SK-N-SH (cell line): ENCODE data around the gene UBIAD1. TPM values are rescaled to one million over a fixed set of nuclear protein-coding genes. Genes with fewer than 3 reads are reported as not detected.

Experiments used
- CTCF ChIA-PET: fragments of 300-600, 350-600 bp; formaldehyde crosslinking; extraction: SDS; loops from one replicate; lab custom pipeline; 2021; lab: Yijun Ruan, JAX
- POLR2A ChIA-PET: fragments of 350-600 bp; sonication (Branson Sonifier 250); formaldehyde crosslinking; extraction: SDS; loops from one replicate; lab custom pipeline; 2020; ENCODE audit warnings: antibody characterized with exemption, inconsistent platforms; lab: Yijun Ruan, JAX
- DNase-seq: peaks from one replicate; pipeline ENCODE4 v3.0.0; 2012
- H2AFZ ChIP-seq: fragments of 200-600 bp; sonication (generic); 2 replicates; pipeline ENCODE4 v1.8.1; 2016; ENCODE audit warnings: antibody characterized with exemption, mild to moderate bottlenecking, low read depth
- H3F3A ChIP-seq: fragments of 200-600 bp; sonication (generic); replicated peaks from 2 replicates; pipeline ENCODE3; 2016; ENCODE audit warnings: antibody characterized with exemption, mild to moderate bottlenecking; ENCODE audit not compliant: insufficient read depth
- H3K27ac ChIP-seq, 2 experiments: fragments of 200-500 bp in 1 of 2; fragments of 200-600 bp in 1 of 2; sonication (Bioruptor generic) in 1 of 2; sonication (generic), shearing (Covaris generic) in 1 of 2; 2 replicates each; pipeline versions ENCODE4 v1.5.1 to v1.6.1; 2014 to 2016; ENCODE audit warnings: low read depth in 2 of 2, inconsistent platforms in 1 of 2, low read length in 1 of 2, mild to moderate bottlenecking in 1 of 2, mixed read lengths in 1 of 2
- H3K27me3 ChIP-seq: fragments of 200-600 bp; sonication (generic), shearing (Covaris generic); 2 replicates; pipeline ENCODE4 v1.6.1; 2016; ENCODE audit warnings: mixed run types; ENCODE audit not compliant: insufficient read depth
- H3K36me3 ChIP-seq, 2 experiments: fragments of 200-500 bp in 1 of 2; fragments of 200-600 bp in 1 of 2; sonication (Bioruptor generic) in 1 of 2; sonication (generic) in 1 of 2; replicated peaks in 1 of 2; 2 replicates each; pipeline versions ENCODE3 to v1.5.1; 2014 to 2016; ENCODE audit warnings: low read length in 1 of 2, mild to moderate bottlenecking in 1 of 2; ENCODE audit not compliant: insufficient read depth in 2 of 2, control insufficient read depth in 1 of 2
- H3K4me1 ChIP-seq, 2 experiments: fragments of 200-500 bp in 1 of 2; fragments of 200-600 bp in 1 of 2; sonication (Bioruptor generic) in 1 of 2; sonication (generic), shearing (Covaris generic) in 1 of 2; 2 replicates each; pipeline versions ENCODE4 v1.5.1 to v1.6.1; 2014 to 2016; ENCODE audit warnings: low read depth in 1 of 2, low read length in 1 of 2, mixed run types in 1 of 2; ENCODE audit not compliant: insufficient read depth in 2 of 2, control insufficient read depth in 1 of 2
- H3K4me2 ChIP-seq: fragments of 200-600 bp; sonication (generic), shearing (Covaris generic); 2 replicates; pipeline ENCODE4 v1.6.1; 2017; ENCODE audit warnings: mixed run types
- H3K4me3 ChIP-seq, 2 experiments: fragments of 200-500 bp in 1 of 2; fragments of 200-600 bp in 1 of 2; sonication (Bioruptor generic) in 1 of 2; sonication (generic), shearing (Covaris generic) in 1 of 2; 2 replicates each; pipeline versions ENCODE4 v1.5.1 to v1.8.1; 2014 to 2016; ENCODE audit warnings: low read depth in 2 of 2, inconsistent platforms in 1 of 2, low read length in 1 of 2, mild to moderate bottlenecking in 1 of 2, mixed read lengths in 1 of 2, moderate library complexity in 1 of 2
- H3K79me2 ChIP-seq: fragments of 200-600 bp; sonication (generic); 2 replicates; pipeline ENCODE4 v1.8.1; 2017; ENCODE audit warnings: mild to moderate bottlenecking; ENCODE audit not compliant: insufficient read depth
- H3K9ac ChIP-seq: fragments of 200-600 bp; sonication (generic); 2 replicates; pipeline ENCODE4 v1.6.1; 2017; ENCODE audit warnings: mixed run types
- H3K9me2 ChIP-seq: fragments of 200-600 bp; sonication (generic); 2 replicates; pipeline ENCODE4 v1.6.1; 2017; ENCODE audit warnings: mixed run types
- H3K9me3 ChIP-seq: fragments of 200-600 bp; sonication (generic); 2 replicates; pipeline ENCODE4 v1.6.1; 2017; ENCODE audit warnings: mixed run types, mild to moderate bottlenecking, moderate library complexity
- H4K20me1 ChIP-seq: fragments of 200-600 bp; sonication (generic); 2 replicates; pipeline ENCODE4 v1.6.1; 2017; ENCODE audit warnings: mild to moderate bottlenecking, mixed run types; ENCODE audit not compliant: insufficient read depth
- CTCF ChIP-seq: fragments of 200-600 bp; sonication (generic); IDR thresholded peaks from 2 replicates; pipeline ENCODE4 v1.6.1; 2017; ENCODE audit warnings: antibody characterized with exemption, mild to moderate bottlenecking, moderate library complexity
- FOSL2 ChIP-seq: IDR thresholded peaks from 2 replicates; pipeline ENCODE4 v1.4.0; 2012; ENCODE audit warnings: low read depth, mild to moderate bottlenecking, moderate library complexity, borderline replicate concordance
- GATA2 ChIP-seq: sonication (generic); formaldehyde crosslinking; IDR thresholded peaks from 2 replicates; pipeline ENCODE4 v1.5.0; 2020; ENCODE audit warnings: mild to moderate bottlenecking, missing genetic modification reagents
- JUND ChIP-seq: IDR thresholded peaks from 2 replicates; pipeline ENCODE4 v1.4.0; 2012
- MXI1 ChIP-seq: IDR thresholded peaks from 2 replicates; pipeline ENCODE4 v1.6.1; 2012; ENCODE audit warnings: mild to moderate bottlenecking, low read depth, low read length, improper control_type of control experiment
- NFIC ChIP-seq: IDR thresholded peaks from 2 replicates; pipeline ENCODE4 v1.4.0; 2012; ENCODE audit warnings: borderline replicate concordance
- SMC3 ChIP-seq: IDR thresholded peaks from 2 replicates; pipeline ENCODE4 v1.6.1; 2012; ENCODE audit warnings: low read depth, low read length, improper control_type of control experiment
- TCF12 ChIP-seq: IDR thresholded peaks from 2 replicates; pipeline ENCODE4 v1.4.0; 2012
- ZBTB33 ChIP-seq: IDR thresholded peaks from 2 replicates; pipeline ENCODE4 v1.4.0; 2012; ENCODE audit warnings: low read depth, borderline replicate concordance
- WGBS: methylation state at CpG from one replicate; pipeline ENCODE4 v1.1.6; 2017; ENCODE audit warnings: low lambda C conversion rate; 5-methylcytosine and 5-hydroxymethylcytosine counted together
- polyA plus RNA-seq, 3 experiments: library from polyadenylated mRNA; depleted of rRNA; stranded (reverse); fragments of >200 nt; gene quantifications; 2 replicates each; pipeline ENCODE4 v1.2.3, GENCODE V29; 2012

The UBIAD1 gene
- polyA plus RNA-seq, 1 of the 3 experiments (the other 2 are of a cell fraction) = 13.7 TPM

GRCh38 chr1:11281518-11282331 is 8.7 kb downstream of the UBIAD1 start:
- Histone ChIP-seq H3K9me2 (no peaks in the 10 kb centered on the region), H3K4me3 (no peak overlapping the region), H3K27ac (peak overlapping the region in 1 of 2 experiments; percentile 34; a peak in 2 of 4 replicates), H3K27me3 (no peaks in the 10 kb centered on the region), H3F3A (no peaks in the 10 kb centered on the region), H3K9me3 (no peaks in the 10 kb centered on the region), H3K79me2 (peaks cover 32% of the 10 kb centered on the region), H3K4me2 (no peak overlapping the region), H3K9ac (no peak overlapping the region), H2AFZ (no peak overlapping the region), H3K4me1 (peaks cover 0 to 11% of the 10 kb centered on the region in 2 experiments; a peak in 1 of 4 replicates), H4K20me1 (peaks cover 6% of the 10 kb centered on the region), H3K36me3 (peaks cover 3 to 11% of the 10 kb centered on the region in 2 experiments)
- TF ChIP-seq TCF12 (peak; percentile 30; the same call in 1 of the 2 replicates), CTCF (no peak), FOSL2 (no peak), GATA2 (CRISPR knock-in tag) (no peak), JUND (no peak), ZBTB33 (no peak), NFIC (peak; percentile 56; the same call in 1 of the 2 replicates)
- POLR2A ChIA-PET = no interaction called here
- CTCF ChIA-PET = interaction anchor here (0.9 to 2.3 kb wide), 4 partner anchors 40 to 382 kb away, joined by 3 to 9 read pairs (median 6); partner anchors contain the start of gene FBXO6
- DNase-seq = no peak
- WGBS = 72% methylated on average over 8 of the region's 8 CpGs

GRCh38 chr1:11283151-11283550 is 10.2 kb downstream of the UBIAD1 start:
- Histone ChIP-seq H3K4me2 (no peak overlapping the region), H3K9ac (no peak overlapping the region), H2AFZ (no peak overlapping the region), H3F3A (no peaks in the 10 kb centered on the region), H3K79me2 (peaks cover 23% of the 10 kb centered on the region), H3K9me2 (no peaks in the 10 kb centered on the region), H3K9me3 (no peaks in the 10 kb centered on the region), H3K4me1 (peaks cover 0 to 11% of the 10 kb centered on the region in 2 experiments; a peak in 1 of 4 replicates), H3K27ac (no peak overlapping the region), H4K20me1 (peaks cover 6% of the 10 kb centered on the region), H3K27me3 (no peaks in the 10 kb centered on the region), H3K4me3 (no peak overlapping the region), H3K36me3 (peaks cover 3 to 10% of the 10 kb centered on the region in 2 experiments)
- CTCF ChIA-PET = interaction anchor here (1.0 to 2.2 kb wide), 9 partner anchors 10 to 436 kb away, joined by 3 to 12 read pairs (median 5); partner anchors contain the start of genes DISP3 and UBIAD1
- TF ChIP-seq SMC3 = no peak
- no peak for TF ChIP-seq MXI1
- no peak for TF ChIP-seq GATA2 (CRISPR knock-in tag)
- POLR2A ChIA-PET = interaction anchor here (0.9 kb wide), 1 partner anchor 21 kb away, joined by 3 read pairs; the partner anchor contains the start of gene MTOR
- WGBS = 94% methylated on average over 6 of the region's 6 CpGs
- no peak for DNase-seq
